Lung (tissue), 12 donors: Measurements from ENCODE around the gene L3MBTL1. TPM values are rescaled to one million over a fixed set of nuclear protein-coding genes. Genes with fewer than 3 reads are reported as not detected.

Experiments used
- ATAC-seq: fragments of 200-7000 bp; cut with Tn5 transposase; one replicate; pipeline ENCODE4 v1.9.1; 2020; ENCODE audit warnings: moderate number of reproducible peaks; ENCODE audit not compliant: insufficient read depth, low FRiP score
- DNase-seq, 3 donors: peaks; one replicate each; pipeline ENCODE4 v3.0.0-alpha.2; 2013 to 2017
- H3K27ac ChIP-seq, 2 donors: one replicate each; pipeline ENCODE4 v1.5.1; 2013; ENCODE audit warnings: mild to moderate bottlenecking in 2 of 2, moderate library complexity in 2 of 2, control low read depth in 1 of 2, inconsistent platforms in 1 of 2, low read depth in 1 of 2, low read length in 1 of 2
- H3K27me3 ChIP-seq, 3 donors: one replicate each; pipeline ENCODE4 v1.5.1; 2013; ENCODE audit warnings: low read length in 2 of 3; ENCODE audit not compliant: control insufficient read depth in 3 of 3, insufficient read depth in 3 of 3
- H3K36me3 ChIP-seq, 4 donors: one replicate each; pipeline ENCODE4 v1.5.1; 2013; ENCODE audit warnings: low read length in 4 of 4, mild to moderate bottlenecking in 1 of 4, moderate library complexity in 1 of 4; ENCODE audit not compliant: control insufficient read depth in 4 of 4, insufficient read depth in 4 of 4
- H3K4me1 ChIP-seq, 5 donors: one replicate each; pipeline ENCODE4 v1.5.1; 2013; ENCODE audit warnings: low read length in 5 of 5, mild to moderate bottlenecking in 2 of 5, moderate library complexity in 1 of 5; ENCODE audit not compliant: control insufficient read depth in 5 of 5, insufficient read depth in 5 of 5
- H3K4me3 ChIP-seq: one replicate; pipeline ENCODE4 v1.5.1; 2013; ENCODE audit warnings: mild to moderate bottlenecking, control low read depth, moderate library complexity
- H3K9ac ChIP-seq, 2 donors: one replicate each; pipeline ENCODE4 v1.5.1; 2013; ENCODE audit warnings: low read length in 2 of 2, control low read depth in 1 of 2; ENCODE audit not compliant: insufficient read depth in 1 of 2
- H3K9me3 ChIP-seq, 4 donors: one replicate each; pipeline ENCODE4 v1.5.1; 2013; ENCODE audit warnings: low read length in 3 of 4, mild to moderate bottlenecking in 1 of 4, moderate library complexity in 1 of 4; ENCODE audit not compliant: control insufficient read depth in 4 of 4, insufficient read depth in 3 of 4
- CTCF ChIP-seq: IDR thresholded peaks from 2 replicates; pipeline ENCODE4 v1.5.1; 2012; ENCODE audit warnings: mild to moderate bottlenecking; ENCODE audit errors: control extremely low read depth, extremely low read depth
- WGBS, 2 donors: extraction: QIAGEN DNeasy Blood & Tissue Kit; methylation state at CpG; one replicate each; pipeline ENCODE4 v1.1.7; 2013; 5-methylcytosine and 5-hydroxymethylcytosine counted together
- polyA plus RNA-seq, 2 donors: library from polyadenylated mRNA; stranded (reverse); fragments of 200-250 nt; gene quantifications; one replicate each; pipeline ENCODE4 v1.2.1, GENCODE V29; 2013
- total RNA-seq, 2 donors: library from RNA; depleted of rRNA in 1 of 2; stranded (reverse); fragments of >200 nt in 1 of 2; gene quantifications; one replicate each; pipeline ENCODE4 v1.2.1, GENCODE V29; 2014 to 2021
- donor health status: control.
- donor health status: control.
- donor health status: Bipolar disorder and iron deficiency.
- donor health status: healthy.
- donor health status: DM: yes; HTN: yes; CAD: no.

Gene L3MBTL1
- total and polyA plus RNA-seq, 4 donors: 1.7 to 18.6 (median 6.6) TPM

GRCh38 chr20:43513931-43514647 lies 6.6 kb downstream of the L3MBTL1 start:
- Histone ChIP-seq H3K27ac (peak overlapping the region; percentile 37 to 52), H3K9me3 (peaks cover 0 to 2% (median 0%) of the 10 kb centered on the region in 4 donors), H3K4me1 (peaks cover 0 to 14% (median 5%) of the 10 kb centered on the region in 5 donors), H3K4me3 (peak overlapping the region; percentile 72), H3K27me3 (no peaks in the 10 kb centered on the region), H3K36me3 (no peaks in the 10 kb centered on the region), H3K9ac (peak overlapping the region; percentile 16 to 74)
- no peak for TF ChIP-seq CTCF
- DNase-seq (peak; percentile 98), ATAC-seq (peak; percentile 96)
- 48 to 62% methylated on average over 39 of the region's 39 CpGs for WGBS, 2 donors

- TF ChIP-seq CTCF: no peak
- Histone ChIP-seq H3K36me3 (no peaks in the 10 kb centered on the region), H3K27ac (peak overlapping the region; percentile 37 to 52), H3K4me3 (peak overlapping the region; percentile 72), H3K4me1 (peaks cover 0 to 14% (median 5%) of the 10 kb centered on the region in 5 donors), H3K9ac (no peak overlapping the region), H3K27me3 (no peaks in the 10 kb centered on the region), H3K9me3 (peaks cover 0 to 2% (median 0%) of the 10 kb centered on the region in 4 donors)
- 36 to 45% methylated on average over 27 of the region's 27 CpGs for WGBS, 2 donors
- ATAC-seq (no peak), DNase-seq (no peak)
Measured at GRCh38 chr20:43514648-43514999, 7.1 kb downstream of the L3MBTL1 start.

- Histone ChIP-seq H3K4me1 (peaks cover 0 to 14% (median 5%) of the 10 kb centered on the region in 5 donors), H3K27ac (no peak overlapping the region), H3K27me3 (no peaks in the 10 kb centered on the region), H3K9me3 (peaks cover 0 to 2% (median 0%) of the 10 kb centered on the region in 4 donors), H3K36me3 (no peaks in the 10 kb centered on the region), H3K9ac (no peak overlapping the region), H3K4me3 (no peak overlapping the region)
- no peak for TF ChIP-seq CTCF
- DNase-seq (no peak), ATAC-seq (no peak)
- WGBS, 2 donors: 79 to 91% methylated on average over 2 of the region's 2 CpGs
Measured at GRCh38 chr20:43515628-43516027, 8.1 kb downstream of the L3MBTL1 start.
